ENCODE results near the gene PYGB.
"Not testable (repeated sequence)": the region's sequence is repeated elsewhere in the genome, so short reads cannot be mapped to it uniquely, and the experiment has no call there.

Gene PYGB

DNA sequence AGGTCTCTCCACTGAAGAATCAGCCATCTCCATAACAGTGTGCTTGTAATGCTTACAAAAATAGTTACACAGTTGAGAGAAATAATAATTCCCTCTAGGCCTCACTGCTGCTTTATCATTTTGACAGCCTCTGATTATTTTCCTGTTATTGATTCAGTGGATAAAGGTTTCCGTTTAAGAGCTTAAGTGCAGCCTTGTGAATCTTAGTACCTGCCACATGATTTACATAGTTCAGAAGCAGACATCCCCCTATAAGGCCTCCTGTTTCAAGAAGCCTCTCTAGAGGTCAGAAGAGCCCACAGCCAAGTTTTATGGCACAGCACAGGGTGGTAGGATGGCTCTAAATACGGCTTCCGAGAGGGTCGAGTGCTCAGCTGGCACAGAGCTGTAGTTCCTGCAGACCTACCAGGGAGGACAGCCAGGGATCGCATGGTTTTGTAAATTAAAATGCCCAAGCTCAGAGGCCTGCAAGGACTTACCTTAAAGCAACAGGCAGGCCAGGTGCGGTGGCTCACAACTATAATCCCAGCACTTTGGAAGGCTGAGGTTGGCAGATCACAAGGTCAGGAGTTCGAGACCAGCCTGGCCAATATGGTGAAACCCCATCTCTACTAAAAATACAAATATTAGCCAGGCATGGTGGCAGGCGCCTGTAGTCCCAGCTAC, 17.6 kb upstream of the PYGB start:
- DNase-seq, result no peak

DNA sequence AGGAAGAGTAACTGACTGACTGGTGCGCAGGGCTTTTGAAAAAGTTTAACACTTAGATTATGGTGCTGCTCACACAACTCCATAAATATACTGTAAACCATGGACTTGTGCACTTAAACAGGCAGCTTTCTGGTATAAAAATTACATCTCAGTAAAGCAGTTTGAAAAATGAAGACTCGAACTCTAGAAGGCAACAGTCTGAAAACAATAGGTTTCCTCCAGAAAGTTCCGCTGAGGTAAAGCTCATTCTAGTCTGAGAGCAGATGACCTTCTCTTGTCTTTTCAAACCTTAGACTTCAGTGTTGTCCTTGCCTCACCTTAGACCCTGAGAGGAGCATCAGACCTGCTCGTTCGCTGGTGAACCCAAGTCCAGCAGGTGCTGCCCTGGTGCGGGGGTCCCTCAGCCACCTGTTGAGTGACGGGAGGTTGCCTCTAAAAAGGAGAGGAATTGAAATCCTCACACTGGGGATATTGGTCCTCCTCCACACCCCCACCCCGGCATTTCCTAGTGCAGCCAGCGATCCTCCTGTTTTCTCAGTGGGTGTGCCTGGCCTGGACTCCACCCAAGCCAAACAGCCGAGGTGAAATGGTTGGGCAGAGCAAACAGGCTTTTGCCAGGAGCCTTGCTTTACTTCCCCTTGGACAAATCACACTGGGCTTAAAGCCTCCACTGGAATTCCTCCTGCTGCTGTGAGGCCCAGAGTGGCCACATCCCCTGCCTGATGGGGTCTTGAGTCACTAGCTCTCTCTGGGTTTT, 14.7 kb upstream of the PYGB start:
- DNase-seq, result no peak

DNA sequence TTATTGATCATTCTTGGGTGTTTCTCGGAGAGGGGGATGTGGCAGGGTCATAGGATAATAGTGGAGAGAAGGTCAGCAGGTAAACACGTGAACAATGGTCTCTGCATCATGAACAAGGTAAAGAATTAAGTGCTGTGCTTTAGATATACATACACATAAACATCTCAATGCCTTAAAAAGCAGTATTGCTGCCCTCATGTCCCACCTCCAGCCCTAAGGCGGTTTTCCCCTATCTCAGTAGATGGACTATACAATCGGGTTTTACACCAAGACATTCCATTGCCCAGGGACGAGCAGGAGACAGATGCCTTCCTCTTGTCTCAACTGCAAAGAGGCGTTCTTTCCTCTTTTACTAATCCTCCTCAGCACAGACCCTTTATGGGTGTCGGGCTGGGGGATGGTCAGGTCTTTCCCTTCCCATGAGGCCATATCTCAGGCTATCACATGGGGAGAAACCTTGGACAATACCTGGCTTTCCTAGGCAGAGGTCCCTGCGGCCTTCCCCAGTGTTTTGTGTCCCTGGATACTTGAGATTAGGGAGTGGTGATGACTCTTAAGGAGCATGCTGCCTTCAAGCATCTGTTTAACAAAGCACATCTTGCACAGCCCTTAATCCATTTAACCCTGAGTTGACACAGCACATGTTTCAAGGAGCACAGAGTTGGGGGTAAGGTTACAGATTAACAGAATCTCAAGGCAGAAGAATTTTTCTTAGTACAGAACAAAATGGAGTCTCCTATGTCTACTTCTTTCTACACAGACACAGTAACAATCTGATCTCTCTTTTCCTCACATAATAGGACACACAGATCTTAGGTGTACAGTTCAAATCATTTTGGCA, 13.7 kb upstream of the PYGB start:
- DNase-seq, result not testable (repeated sequence)

DNA sequence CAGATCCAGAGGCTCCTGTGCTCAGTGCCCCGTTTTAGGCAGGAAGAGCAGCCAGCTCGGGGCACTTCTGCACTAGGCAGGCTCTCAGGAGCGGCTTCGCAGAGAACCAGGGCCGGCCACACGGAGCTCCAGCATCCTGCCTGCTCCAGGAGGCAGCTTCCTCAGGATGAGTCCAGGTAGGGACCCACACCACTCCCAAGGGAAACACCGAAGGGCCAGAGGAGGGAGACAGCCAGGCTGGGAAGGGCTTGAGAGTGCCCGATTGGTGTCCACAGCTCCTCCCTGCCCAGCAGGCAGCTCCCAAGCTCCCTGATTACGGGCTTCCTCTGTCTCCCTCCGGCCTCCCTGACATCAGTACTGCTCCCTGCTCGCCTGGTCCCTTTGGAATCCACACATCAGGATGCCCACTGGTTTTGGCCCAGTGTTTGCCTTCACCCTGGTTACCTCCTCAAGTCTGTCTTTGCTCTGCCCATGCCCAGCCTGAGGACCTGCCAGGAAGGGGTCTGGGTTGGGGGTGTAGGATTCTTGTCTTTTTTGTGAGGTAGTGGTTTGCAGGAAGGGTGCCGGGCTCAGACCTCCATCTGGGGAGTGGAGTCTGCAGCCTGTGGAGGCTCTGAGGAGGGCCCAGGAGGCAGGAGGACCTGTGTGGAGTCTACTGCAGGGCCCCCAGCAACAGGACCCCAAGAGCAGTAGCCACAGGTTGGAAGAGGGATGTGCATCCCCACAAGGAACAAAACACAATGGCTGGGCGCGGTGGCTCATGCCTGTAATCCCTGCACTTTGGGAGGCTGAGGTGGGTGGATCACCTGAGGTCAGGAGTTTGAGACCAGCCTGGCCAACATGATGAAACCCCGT, 11.2 kb upstream of the PYGB start:
- no peak for DNase-seq

DNA sequence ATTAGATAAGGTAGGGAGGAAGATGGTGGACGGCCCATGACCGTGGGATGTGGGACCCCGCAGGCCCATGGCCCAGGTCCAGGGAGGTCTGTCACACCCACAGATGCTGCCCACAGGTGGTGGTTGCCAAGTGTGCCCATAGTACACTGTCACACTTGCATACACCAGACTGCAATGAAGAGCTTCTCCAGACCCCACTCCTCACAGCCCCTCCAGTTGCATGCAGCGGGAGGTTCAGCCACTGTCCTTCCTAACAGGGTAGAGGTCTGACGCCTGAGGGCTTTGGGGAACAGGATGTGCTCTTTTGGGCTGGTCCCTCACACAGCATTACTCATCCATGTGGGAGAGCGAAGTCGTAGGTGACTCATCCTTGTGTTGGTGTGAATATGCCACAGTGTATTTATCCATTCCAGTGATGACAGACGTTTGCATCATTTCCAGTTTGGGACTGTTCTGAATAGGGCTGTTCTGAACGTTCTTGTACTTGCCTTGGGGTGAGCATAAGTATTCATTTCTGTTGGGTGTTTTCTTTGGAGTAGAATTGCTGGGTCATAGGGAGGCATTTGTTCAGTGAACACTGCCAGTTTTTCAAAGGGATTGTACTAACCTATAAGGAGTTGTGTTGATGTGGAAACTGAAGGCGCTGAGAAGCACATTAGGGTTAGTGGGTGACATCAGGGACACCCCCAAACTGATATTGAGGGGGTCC, 10.1 kb upstream of the PYGB start:
- DNase-seq, result peak; percentile 73 to 77

DNA sequence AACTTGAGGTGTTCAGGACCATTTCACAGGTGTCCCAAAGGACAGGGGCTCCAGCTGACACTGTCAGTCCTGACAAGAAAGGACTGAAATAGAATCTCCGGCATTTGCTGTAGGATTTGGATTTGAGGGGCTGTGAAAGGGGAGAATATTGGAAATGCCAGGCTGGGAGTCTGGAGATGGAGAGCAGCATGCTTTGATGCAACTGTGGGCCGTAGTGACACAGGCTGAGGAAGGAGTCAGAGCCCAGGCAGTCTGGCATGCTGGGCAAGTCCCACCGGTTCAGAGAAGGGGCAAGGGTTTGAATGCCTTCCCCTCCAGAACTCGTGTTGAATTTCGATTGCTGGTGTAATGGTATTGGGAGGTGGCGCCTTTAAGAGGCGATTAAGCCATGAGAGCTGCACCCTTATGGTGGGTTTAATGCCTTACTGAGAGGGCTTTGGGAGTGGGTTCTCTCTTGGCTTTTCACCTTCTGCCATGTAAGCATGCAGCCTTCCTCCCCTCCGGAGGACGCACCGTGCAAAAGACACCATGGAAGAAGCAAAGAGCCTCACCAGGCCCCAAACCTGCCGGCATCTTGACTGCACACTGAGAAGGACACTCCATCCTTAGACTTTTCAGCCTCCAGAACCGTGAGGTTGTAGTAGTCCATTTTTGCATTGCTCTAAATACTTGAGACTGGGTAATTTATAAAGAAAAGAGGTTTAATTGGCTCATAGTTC, 9.4 kb upstream of the PYGB start:
- no peak for DNase-seq

DNA sequence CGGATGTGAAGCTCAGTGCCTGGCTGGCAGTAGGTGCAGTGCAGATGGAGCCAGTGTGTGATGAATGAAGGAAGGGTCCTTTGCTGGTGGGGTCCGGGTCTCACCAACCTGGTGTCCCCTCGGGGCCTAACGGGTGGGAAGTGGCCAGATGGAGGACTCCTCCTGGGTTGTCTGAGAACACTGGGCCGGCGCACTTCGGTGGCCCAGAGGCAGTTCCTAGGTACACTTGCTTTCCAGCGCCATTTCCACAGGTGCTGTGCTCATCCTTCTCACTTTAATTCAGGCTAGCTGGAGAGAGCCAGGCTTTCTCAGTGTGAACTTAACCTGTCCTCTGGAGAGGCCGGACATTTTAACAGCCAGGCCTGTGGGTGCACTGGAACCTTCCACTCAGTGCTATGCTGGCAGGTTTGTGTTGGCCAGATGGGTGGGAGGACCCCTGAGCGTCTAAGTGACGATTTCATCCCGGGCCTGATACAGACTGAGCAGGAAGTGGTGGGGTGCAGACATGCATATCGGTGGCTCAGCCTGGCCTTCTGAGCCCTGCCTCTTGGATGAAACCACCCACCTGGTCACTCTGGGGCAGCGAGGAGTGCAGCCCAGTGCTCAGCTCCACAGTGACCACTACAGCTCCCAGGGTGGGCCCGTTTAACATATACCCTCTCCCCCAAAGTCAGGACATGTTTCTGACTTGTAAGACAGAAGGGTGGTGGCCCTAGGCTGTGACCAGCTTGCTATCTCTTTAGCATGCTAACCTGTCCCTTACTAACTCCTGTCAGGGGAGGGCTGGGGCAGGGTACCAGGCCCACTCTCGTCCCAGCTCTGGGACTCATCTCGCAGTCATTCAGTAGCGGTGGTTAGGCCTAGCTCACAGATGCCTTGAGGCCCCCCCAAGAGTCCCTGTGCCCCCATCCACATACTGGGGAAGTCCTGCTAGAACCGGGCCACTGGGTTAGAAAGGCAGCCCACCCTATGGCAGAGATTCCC, 8.2 kb upstream of the PYGB start:
- DNase-seq, result no peak

DNA sequence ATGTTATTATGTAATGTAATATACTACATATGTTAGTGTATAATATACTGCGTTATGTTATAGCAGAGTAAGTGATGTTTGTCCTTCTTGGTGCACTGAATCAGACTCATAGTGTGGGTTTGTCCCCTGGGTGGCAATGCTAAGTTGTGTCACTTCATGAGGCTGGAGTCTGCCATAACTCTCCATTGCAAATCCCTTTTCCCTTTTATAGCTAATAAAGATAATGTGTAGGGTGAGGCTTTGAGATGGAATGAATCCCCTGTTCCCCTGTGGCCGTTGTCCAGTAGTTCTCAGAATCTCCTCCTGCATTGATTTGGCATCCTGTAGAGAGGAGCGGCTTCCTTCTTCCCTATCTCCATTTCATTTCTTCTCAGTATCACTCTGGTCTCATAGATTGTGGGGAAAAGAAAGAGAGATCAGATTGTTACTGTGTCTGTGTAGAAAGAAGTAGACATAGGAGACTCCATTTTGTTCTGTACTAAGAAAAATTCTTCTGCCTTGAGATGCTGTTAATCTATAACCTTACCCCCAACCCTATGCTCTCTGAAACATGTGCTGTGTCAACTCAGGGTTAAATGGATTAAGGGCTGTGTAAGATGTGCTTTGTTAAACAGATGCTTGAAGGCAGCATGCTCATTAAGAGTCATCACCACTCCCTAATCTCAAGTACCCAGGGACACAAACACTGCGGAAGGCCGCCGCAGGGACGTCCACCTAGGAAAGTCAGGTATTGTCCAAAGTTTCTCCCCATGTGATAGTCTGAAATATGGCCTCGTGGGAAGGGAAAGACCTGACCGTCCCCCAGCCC, 6.8 kb upstream of the PYGB start:
- DNase-seq, result not testable (repeated sequence)

DNA sequence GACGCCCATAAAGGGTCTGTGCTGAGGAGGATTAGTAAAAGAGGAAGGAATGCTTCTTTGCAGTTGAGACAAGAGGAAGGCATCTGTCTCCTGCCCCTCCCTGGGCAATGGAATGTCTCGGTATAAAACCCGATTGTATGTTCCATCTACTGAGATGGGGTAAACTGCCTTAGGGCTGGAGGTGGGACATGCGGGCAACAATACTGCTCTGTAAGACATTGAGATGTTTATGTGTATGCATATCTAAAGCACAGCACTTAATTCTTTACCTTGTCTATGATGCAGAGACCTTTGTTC, 6.3 kb upstream of the PYGB start:
- DNase-seq, result not testable (repeated sequence)

DNA sequence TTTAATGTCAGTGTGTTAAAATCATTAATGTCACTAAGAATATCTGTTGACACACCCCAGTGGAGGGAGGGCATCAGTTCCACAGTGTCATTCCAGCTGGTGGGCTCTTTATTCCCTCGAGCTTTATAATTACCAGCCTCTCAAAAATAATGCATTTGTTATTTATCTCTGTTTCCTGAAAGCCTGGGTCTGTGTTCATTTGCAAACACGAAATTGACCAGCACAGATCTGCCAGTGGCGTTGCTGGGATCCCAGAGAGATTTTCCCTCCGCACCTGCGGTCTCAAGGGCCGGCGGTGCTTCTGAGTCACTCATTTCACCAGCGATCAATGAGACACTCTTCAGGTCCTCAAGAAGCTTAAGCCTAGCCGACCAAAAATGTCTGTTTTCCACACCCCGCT, 5.7 kb upstream of the PYGB start:
- no peak for DNase-seq

DNA sequence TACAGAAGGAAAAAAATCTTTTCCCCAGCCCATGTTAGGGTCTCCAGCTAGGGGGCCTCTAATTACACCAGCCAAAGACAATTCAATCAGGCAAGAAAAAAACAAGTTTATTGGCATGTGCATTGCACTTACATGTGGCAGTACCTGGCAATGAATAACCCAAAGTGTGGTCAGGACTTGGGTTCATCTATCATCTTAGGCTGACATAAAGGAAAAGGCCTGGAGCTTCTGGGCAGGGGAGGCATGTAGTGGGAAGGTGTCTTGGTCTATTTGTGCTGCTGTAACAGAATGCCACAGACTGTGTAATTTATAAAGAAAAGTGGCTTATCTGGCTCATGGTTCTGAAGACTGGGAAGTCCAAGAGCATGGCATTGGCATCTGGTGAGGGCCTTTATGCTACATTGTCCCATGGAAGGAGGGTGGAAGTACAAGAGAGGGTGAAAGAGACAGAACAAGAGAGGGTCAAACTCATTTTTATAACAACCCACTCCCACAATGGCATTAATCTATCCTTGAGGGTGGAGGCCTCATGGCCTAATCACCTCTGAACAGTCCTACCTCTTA, 4.4 kb upstream of the PYGB start:
- DNase-seq, result no peak

DNA sequence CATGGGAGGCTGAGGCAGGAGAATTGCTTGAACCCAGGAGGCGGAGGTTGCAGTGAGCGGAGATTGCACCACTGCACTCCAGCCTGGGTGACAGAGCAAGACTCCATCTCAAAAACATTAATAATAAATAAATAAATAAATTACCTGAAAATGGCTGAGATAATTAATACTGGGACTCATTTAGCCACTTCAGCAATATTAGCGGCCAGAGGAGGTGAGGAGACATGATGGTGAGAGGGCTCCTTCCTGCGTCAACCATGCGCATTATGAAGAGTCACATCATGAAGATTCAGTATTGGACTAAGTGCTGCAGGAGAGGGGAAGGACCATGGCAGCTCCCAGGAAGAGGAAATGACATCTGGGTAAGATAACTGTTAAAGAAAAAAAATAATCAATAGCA, 2.9 kb upstream of the PYGB start:
- DNase-seq, result no peak

DNA sequence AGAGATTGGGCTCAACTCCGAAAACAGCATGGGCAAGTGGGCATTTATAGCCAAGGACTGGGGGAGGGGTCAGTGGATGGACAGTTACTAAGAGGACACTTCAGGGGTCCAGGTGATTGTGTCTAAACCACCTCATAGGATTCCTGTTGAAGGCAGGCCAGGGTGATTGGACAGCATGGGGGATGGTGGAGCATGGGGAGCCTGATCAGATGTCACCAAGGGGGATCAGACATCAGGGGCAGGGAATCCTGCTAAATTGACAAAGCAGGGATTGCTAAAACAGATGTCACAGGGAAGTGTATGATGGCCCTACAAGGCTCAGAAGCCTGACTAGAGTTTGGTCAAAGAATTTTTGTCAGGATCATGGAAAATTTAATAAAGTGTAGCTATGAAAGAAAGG, 2.4 kb upstream of the PYGB start:
- no peak for DNase-seq

DNA sequence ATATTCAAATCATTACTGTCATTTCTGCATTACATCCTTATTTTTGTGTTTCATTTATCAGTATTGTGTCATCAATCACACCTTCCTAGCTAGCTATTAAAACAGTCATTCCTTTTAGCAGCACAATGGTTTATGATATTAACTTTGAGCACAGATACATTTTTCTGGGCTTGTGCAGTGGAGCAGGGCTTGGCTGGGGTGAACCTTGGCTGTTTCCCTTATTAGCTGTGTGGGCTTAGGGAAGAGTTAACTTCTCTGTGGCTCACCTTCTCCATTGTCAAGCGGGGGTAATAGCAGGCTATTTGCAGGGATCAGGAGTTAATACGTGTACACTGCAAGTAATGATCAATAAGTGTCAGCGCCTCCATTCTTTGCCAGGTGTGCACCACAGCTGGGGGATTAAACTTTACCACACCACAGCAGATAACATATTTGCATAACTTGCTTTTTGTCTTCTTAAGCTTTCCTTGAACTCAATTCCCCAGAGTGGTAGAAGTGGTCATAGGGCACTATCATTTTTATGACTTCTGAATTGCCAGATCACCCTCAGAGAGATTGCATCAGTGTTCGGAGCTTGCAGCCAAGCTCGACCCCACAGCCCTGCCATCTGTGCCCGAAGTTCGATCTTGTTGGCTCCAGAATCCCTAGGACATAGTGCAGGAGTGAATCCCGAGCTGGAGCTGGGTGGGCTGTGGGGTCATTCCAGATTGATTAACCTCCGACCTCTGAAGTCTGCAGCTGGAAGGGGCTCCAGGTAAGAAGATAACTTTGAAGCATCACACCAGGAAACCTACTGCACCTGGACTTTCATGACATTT, 1.5 kb upstream of the PYGB start:
- DNase-seq, result no peak

DNA sequence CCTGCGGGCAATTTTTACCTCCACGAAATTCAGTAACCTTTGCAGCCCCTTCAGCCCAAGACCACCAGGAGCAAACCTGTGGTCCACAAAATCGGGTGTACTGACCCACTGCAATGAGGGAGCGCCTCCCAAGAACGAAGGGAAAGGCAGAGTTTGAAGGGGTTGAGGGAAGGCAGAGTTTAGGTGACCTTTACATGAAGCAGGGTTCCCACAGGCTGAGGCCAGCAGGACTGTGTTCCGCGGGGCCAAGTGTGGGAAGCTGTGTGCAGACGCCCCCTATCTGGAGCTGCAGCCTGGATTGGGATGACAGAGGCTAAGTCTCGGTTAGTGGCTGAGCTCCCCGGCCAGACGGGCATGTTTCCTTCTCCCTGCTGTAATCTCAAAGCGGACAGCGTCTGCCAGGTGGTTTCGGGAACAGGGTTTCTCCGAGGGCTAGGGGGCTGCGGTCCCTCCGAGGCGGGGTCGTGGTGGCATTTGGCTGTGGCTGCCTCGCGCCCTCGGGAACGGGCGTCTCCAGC, 826 bp upstream of the PYGB start:
- DNase-seq, result no peak

DNA sequence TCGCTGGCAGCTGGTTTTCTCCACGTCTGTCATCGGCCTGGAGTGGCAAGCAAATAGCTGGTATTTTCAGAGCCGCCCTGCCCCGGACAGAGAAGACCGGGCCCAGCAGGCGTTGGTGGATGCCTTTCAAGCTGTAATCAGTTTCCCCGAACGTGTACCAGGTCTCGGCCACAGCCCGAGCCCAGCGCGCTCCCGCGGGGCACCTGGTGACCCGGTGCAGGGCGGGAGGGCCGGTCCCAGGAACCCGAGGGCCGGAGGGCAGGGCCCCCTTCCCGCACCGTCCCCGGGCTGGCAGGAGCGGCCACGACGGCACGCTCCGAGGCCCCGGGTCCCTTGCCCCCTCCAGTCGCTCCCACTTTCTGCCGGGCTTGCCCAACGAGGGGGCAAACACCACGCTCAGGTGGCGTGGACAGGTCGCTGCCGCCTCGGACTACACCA, 348 bp upstream of the PYGB start:
- no peak for DNase-seq

DNA sequence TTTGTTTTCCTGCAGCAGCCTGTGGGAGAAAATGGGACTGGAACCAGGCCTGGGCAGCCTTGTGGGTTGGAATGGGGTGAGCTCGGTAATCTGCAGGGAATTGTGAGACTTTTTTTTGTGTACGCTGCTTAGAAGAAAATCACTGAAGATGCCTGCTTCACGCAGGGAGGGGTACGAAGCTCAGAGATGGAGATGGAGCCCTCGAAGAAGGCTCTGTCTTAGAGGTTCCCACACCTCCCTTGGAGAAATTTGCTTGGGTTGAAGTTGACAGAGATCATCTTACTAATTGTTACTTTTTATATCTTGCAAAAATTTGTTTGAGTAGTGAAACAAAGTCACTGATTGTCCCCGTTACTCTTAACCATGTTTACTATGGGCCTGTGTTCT, 894 bp downstream of the PYGB start:
- DNase-seq, result no peak

All from activated T-cell treated with anti-CD3 and anti-CD28 coated beads, Interleukin-2, amount 50 U/mL, for 48 hours (primary cell).